ENCODE measurements around the gene HMOX2.
A peak's percentile ranks its signal among the peaks of the same experiment; 100 is the strongest.

The HMOX2 gene

GRCh38 chr16:4455951-4456350 lies 20.2 kb upstream of the HMOX2 start:
- Histone ChIP-seq H3K9ac (ENCODE audit: insufficient read length) (no peak overlapping the region), H3K9me3 (ENCODE audit: low read depth, low read length) (no peaks in the 10 kb centered on the region), H3K36me3 (ENCODE audit: insufficient read depth, low read length) (peaks cover 64% of the 10 kb centered on the region), H3K4me3 (no peak overlapping the region), H3K27ac (no peak overlapping the region)
- TF ChIP-seq EZH2 (IDR thresholded peaks at IDR 0.05) (no peak), POLR2AphosphoS5 (IDR thresholded peaks at IDR 0.05; ENCODE audit: borderline replicate concordance, low read depth, low read length) (no peak), FOXP2 (optimal IDR thresholded peaks at IDR 0.05; ENCODE audit: control extremely low read depth, extremely low read length, insufficient read depth) (no peak)
- DNase-seq (ENCODE audit: low read depth, low spot score) = no peak

GRCh38 chr16:4460936-4461249 lies 15.3 kb upstream of the HMOX2 start:
- Histone ChIP-seq H3K9me3 (ENCODE audit: low read depth, low read length) (no peaks in the 10 kb centered on the region), H3K36me3 (ENCODE audit: insufficient read depth, low read length) (peaks cover 32% of the 10 kb centered on the region)
- TF ChIP-seq POLR2AphosphoS5 (IDR thresholded peaks at IDR 0.05; ENCODE audit: borderline replicate concordance, low read depth, low read length) (no peak), EZH2 (IDR thresholded peaks at IDR 0.05) (no peak), FOXP2 (optimal IDR thresholded peaks at IDR 0.05; ENCODE audit: control extremely low read depth, extremely low read length, insufficient read depth) (no peak)

GRCh38 chr16:4461250-4462085 lies 14.7 kb upstream of the HMOX2 start:
- no peak for DNase-seq (ENCODE audit: low read depth, low spot score)
- Histone ChIP-seq H3K36me3 (ENCODE audit: insufficient read depth, low read length) (peaks cover 32% of the 10 kb centered on the region), H3K4me3 (no peak overlapping the region), H3K9ac (ENCODE audit: insufficient read length) (no peak overlapping the region), H3K9me3 (ENCODE audit: low read depth, low read length) (no peaks in the 10 kb centered on the region), H3K27ac (peak overlapping the region; percentile 3; the same call in 1 of the 2 replicates)
- TF ChIP-seq FOXP2 (optimal IDR thresholded peaks at IDR 0.05; ENCODE audit: control extremely low read depth, extremely low read length, insufficient read depth) (no peak), POLR2AphosphoS5 (IDR thresholded peaks at IDR 0.05; ENCODE audit: borderline replicate concordance, low read depth, low read length) (no peak), EZH2 (IDR thresholded peaks at IDR 0.05) (no peak)

More at GRCh38 chr16:4460936-4461249, 15.3 kb upstream of the HMOX2 start:
- no peak for DNase-seq (ENCODE audit: low read depth, low spot score)
- Histone ChIP-seq H3K9ac (ENCODE audit: insufficient read length) (no peak overlapping the region), H3K4me3 (no peak overlapping the region), H3K27ac (peak overlapping the region; percentile 3; the same call in 1 of the 2 replicates)

- TF ChIP-seq EZH2 (IDR thresholded peaks at IDR 0.05) (no peak), FOXP2 (optimal IDR thresholded peaks at IDR 0.05; ENCODE audit: control extremely low read depth, extremely low read length, insufficient read depth) (no peak), POLR2AphosphoS5 (IDR thresholded peaks at IDR 0.05; ENCODE audit: borderline replicate concordance, low read depth, low read length) (no peak)
- no peak overlapping the region for H3K9ac ChIP-seq (ENCODE audit: insufficient read length)
Observed at GRCh38 chr16:4463522-4464163, 12.6 kb upstream of the HMOX2 start.

GRCh38 chr16:4465977-4466779 lies 10.0 kb upstream of the HMOX2 start:
- no peak overlapping the region for H3K27ac ChIP-seq
- no peak for DNase-seq (ENCODE audit: low read depth, low spot score)
- H3K36me3 ChIP-seq (ENCODE audit: insufficient read depth, low read length) = peaks cover 22% of the 10 kb centered on the region; the same call in 1 of the 2 replicates
- H3K9me3 ChIP-seq (ENCODE audit: low read depth, low read length) = no peaks in the 10 kb centered on the region
- no peak for TF ChIP-seq FOXP2 (optimal IDR thresholded peaks at IDR 0.05; ENCODE audit: control extremely low read depth, extremely low read length, insufficient read depth)
- no peak for TF ChIP-seq EZH2 (IDR thresholded peaks at IDR 0.05)
- no peak for TF ChIP-seq POLR2AphosphoS5 (IDR thresholded peaks at IDR 0.05; ENCODE audit: borderline replicate concordance, low read depth, low read length)
- H3K4me3 ChIP-seq = no peak overlapping the region
- H3K9ac ChIP-seq (ENCODE audit: insufficient read length) = no peak overlapping the region

More at GRCh38 chr16:4463522-4464163, 12.6 kb upstream of the HMOX2 start:
- no peak for DNase-seq (ENCODE audit: low read depth, low spot score)
- no peak overlapping the region for H3K27ac ChIP-seq
- H3K9me3 ChIP-seq (ENCODE audit: low read depth, low read length) = no peaks in the 10 kb centered on the region
- H3K36me3 ChIP-seq (ENCODE audit: insufficient read depth, low read length) = peaks cover 19% of the 10 kb centered on the region; the same call in 1 of the 2 replicates
- no peak overlapping the region for H3K4me3 ChIP-seq

GRCh38 chr16:4467916-4468315 lies 8.3 kb upstream of the HMOX2 start:
- Histone ChIP-seq H3K36me3 (ENCODE audit: insufficient read depth, low read length) (peaks cover 22% of the 10 kb centered on the region; the same call in 1 of the 2 replicates), H3K9me3 (ENCODE audit: low read depth, low read length) (no peaks in the 10 kb centered on the region), H3K4me3 (no peak overlapping the region), H3K9ac (ENCODE audit: insufficient read length) (no peak overlapping the region), H3K27ac (no peak overlapping the region)
- TF ChIP-seq FOXP2 (optimal IDR thresholded peaks at IDR 0.05; ENCODE audit: control extremely low read depth, extremely low read length, insufficient read depth) (no peak), POLR2AphosphoS5 (IDR thresholded peaks at IDR 0.05; ENCODE audit: borderline replicate concordance, low read depth, low read length) (no peak), EZH2 (IDR thresholded peaks at IDR 0.05) (no peak)
- DNase-seq (ENCODE audit: low read depth, low spot score) = no peak

- TF ChIP-seq POLR2AphosphoS5 (IDR thresholded peaks at IDR 0.05; ENCODE audit: borderline replicate concordance, low read depth, low read length) (no peak), EZH2 (IDR thresholded peaks at IDR 0.05) (no peak), FOXP2 (optimal IDR thresholded peaks at IDR 0.05; ENCODE audit: control extremely low read depth, extremely low read length, insufficient read depth) (no peak)
- peaks cover 22% of the 10 kb centered on the region; the same call in 1 of the 2 replicates for H3K36me3 ChIP-seq (ENCODE audit: insufficient read depth, low read length)
- H3K27ac ChIP-seq = no peak overlapping the region
Observed at GRCh38 chr16:4468972-4469371, 7.2 kb upstream of the HMOX2 start.

GRCh38 chr16:4471869-4472268 lies 4.3 kb upstream of the HMOX2 start:
- no peak for DNase-seq (ENCODE audit: low read depth, low spot score)
- Histone ChIP-seq H3K36me3 (ENCODE audit: insufficient read depth, low read length) (peaks cover 6% of the 10 kb centered on the region; the same call in 1 of the 2 replicates), H3K27ac (no peak overlapping the region), H3K4me3 (no peak overlapping the region), H3K9me3 (ENCODE audit: low read depth, low read length) (no peaks in the 10 kb centered on the region), H3K9ac (ENCODE audit: insufficient read length) (no peak overlapping the region)
- TF ChIP-seq EZH2 (IDR thresholded peaks at IDR 0.05) (no peak), FOXP2 (optimal IDR thresholded peaks at IDR 0.05; ENCODE audit: control extremely low read depth, extremely low read length, insufficient read depth) (no peak), POLR2AphosphoS5 (IDR thresholded peaks at IDR 0.05; ENCODE audit: borderline replicate concordance, low read depth, low read length) (no peak)

More at GRCh38 chr16:4468972-4469371, 7.2 kb upstream of the HMOX2 start:
- Histone ChIP-seq H3K9me3 (ENCODE audit: low read depth, low read length) (no peaks in the 10 kb centered on the region), H3K4me3 (no peak overlapping the region), H3K9ac (ENCODE audit: insufficient read length) (no peak overlapping the region)
- DNase-seq (ENCODE audit: low read depth, low spot score) = no peak

All from SK-N-MC (cell line).